GM19023 (cell line): ENCODE measurements around the gene NCCRP1.

Experiments
- ATAC-seq: cut with Tn5 transposase; IDR thresholded peaks from one replicate; pipeline ENCODE4 v1.9.1; 2021; ENCODE audit warnings: mild to moderate bottlenecking, moderate library complexity; ENCODE audit not compliant: unreplicated experiment

NCCRP1 gene

GRCh38 chr19:39164289-39164688, 32.5 kb upstream of the NCCRP1 start:
- no peak for ATAC-seq

DNA sequence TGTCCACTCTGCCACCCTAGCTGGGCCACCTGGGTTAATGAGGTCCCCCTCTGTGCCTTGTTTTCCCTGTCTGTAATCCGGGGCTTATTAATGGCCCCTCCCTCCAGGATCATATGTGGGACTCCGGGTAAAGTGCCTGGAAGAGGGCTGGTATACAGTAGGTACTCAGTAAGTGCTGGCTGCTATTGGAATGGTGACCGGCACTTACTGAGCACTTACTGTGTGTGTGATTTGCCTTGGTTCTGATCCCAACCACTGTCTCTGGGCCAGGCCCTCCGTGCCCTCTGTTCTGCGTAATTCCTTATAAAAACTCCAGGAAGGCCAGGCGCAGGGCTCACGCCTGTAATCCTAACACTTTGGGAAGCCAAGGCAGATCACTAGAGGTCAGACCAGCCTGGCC, 30.9 kb upstream of the NCCRP1 start:
- ATAC-seq: no peak

- no peak for ATAC-seq
These were observed 30.0 kb upstream of the NCCRP1 start for GRCh38 chr19:39166571-39167391.

GRCh38 chr19:39167461-39168257, 29.1 kb upstream of the NCCRP1 start:
- ATAC-seq: no peak

- ATAC-seq: no peak
These were observed 28.3 kb upstream of the NCCRP1 start for GRCh38 chr19:39168258-39169142.

- no peak for ATAC-seq
These were observed 27.5 kb upstream of the NCCRP1 start for GRCh38 chr19:39169143-39169810.

DNA sequence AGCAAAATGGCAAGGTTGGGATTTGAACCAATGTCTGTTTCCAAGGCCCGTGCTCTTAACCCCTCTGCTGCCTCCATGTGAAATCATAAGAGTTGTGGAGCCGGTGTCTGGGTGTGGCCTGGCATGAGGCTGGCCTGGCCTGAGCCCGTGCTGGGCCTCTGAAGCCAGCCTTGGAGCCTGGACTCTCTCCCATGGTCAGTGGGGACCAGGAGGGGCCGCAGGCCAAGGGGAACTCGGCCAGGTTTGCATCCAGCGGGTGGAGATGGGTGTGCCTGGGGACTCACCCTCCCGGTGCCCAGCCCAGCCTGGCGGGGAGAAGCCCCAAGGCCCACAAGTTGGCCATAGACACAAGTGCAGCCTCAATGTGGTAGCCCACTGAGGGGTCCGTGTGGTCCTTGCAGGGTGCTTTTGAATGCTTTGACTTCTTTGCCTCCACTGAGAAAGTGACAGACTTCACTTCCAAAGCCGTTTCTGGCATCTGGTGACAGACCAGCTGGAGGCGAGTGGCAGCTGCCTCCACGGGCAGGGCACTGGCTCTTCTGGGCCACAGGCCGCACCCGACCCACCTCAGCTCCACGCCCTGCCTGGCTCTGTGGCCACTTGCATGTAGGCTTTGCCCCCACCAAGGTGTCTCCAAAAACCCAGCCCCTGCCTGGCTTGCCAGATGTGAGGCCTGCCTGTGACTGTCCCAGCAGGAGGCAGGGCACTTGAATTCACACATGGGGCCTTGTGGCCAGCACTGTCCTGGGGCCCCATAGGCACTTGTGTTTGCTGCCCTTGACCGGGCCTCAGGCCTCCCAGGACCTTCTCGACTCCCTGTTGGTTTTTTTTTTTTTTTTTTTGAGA, 26.2 kb upstream of the NCCRP1 start:
- ATAC-seq: no peak

DNA sequence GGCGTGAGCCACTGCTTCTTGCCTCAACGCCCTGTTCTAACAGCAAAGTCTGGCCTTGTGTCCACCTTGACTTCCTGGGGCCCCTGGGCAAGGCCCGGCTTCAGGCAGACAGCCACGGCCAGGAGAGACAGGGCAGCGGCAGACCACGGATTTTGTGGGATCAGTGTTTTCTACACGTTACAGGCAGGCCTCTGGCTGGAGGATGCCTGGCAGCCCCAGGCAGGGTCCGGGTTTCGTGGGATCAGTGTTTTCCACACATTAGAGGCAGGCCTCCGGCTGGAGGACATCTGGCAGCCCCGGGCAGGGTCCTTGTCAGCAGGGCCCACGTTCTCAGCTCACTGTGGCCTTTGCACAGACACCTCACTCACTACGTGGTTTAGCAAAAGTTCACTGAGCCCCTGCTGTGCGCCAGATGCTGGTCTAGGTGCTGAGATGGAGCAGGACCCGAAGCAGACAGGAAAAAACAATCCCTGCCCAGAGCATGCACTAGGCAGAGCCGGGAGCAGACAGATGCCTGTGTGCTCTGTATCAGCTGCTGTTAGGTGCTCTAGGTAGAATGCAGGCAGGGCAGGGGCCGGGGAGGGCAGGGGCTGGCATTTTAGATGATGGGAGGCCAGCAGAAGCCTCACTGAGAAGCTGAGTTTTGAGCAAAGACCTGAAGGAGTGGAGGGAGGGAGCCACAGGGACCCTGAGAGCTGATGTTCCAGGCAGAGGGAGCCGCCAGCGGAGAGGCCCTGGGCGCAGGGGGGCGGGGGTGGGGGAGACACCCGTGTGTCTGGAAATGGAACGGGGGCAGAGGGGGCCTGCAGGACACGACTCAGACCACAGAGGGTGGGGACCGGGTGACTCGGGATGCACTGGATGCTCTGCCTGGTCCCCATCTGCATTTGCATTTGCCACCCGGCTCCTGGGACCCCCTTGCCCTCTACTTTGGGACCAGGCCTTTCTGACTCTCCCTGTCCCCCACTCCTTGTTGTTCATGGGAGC, 25.0 kb upstream of the NCCRP1 start:
- ATAC-seq: no peak

DNA sequence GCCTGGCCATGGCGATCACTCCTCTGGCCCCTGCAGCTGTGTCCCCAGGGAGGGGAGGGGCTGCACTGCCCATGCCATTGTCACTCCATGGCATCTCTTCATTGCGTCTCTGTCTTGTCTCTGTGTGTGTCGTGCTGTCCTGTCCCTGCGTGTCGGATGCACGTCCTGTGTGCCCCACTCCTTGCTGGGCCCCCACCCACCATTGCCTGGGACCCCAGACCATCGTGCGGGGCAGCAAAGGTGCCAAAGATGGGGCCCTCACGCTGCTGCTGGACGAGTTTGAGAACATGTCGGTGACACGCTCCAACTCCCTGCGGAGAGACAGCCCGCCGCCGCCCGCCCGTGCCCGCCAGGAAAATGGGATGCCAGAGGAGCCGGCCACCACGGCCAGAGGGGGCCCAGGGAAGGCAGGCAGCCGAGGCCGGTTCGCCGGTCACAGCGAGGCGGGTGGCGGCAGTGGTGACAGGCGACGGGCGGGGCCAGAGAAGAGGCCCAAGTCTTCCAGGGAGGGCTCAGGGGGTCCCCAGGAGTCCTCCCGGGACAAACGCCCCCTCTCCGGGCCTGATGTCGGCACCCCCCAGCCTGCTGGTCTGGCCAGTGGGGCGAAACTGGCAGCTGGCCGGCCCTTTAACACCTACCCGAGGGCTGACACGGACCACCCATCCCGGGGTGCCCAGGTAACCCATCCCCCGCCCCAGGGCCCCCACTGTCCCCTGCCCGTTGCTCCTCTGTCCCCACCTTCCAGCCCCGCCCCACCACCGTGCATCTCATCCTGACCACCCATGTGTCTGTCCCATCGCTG, 23.9 kb upstream of the NCCRP1 start:
- no peak for ATAC-seq

DNA sequence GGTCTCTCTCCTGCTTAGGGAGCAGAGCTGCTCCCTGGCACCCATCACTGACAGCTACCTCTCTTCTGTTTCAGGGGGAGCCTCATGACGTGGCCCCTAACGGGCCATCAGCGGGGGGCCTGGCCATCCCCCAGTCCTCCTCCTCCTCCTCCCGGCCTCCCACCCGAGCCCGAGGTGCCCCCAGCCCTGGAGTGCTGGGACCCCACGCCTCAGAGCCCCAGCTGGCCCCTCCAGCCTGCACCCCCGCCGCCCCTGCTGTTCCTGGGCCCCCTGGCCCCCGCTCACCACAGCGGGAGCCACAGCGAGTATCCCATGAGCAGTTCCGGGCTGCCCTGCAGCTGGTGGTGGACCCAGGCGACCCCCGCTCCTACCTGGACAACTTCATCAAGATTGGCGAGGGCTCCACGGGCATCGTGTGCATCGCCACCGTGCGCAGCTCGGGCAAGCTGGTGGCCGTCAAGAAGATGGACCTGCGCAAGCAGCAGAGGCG, 23.2 kb upstream of the NCCRP1 start:
- ATAC-seq: no peak

DNA sequence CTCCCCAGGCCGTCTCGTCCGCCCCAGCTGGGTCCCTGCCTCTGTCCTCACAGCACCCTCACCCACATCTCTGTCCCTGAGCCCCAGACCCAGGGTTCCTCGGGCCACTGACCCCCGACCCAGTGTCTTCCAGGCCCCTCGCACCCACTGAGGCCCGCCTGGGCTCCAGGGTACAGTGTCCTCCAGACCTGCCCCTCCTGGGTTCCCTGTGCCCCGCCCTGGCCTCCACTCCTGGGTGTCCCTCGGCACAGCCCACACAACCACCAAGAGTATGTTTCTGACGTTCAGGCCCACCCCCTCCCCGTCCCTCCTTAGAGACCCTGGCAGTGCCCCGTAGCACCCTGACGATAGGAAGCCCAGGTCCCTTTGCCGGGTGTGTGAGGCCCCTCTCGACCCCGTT, 22.6 kb upstream of the NCCRP1 start:
- ATAC-seq: no peak

- no peak for ATAC-seq
These were observed 21.9 kb upstream of the NCCRP1 start for GRCh38 chr19:39174558-39175544.

DNA sequence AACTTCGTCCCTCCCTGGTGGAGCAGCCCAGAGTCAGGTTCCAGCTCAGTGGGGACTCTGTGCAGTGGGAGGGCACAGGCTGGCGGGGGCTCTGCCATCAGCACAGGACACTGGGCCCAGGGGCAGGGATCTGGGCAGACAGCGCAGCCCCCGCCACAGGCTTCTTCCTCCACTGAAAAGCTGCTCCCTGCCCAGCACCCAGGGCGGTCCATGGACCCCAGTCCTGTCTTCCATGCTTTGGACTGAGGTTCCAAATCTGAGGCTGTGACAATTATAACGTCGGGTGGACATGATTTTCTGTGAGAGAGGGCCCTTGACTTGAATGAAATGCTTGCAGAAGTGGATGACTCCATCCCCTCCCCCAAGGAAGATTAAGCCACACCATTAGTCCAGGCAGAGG, 21.2 kb upstream of the NCCRP1 start:
- ATAC-seq: no peak

DNA sequence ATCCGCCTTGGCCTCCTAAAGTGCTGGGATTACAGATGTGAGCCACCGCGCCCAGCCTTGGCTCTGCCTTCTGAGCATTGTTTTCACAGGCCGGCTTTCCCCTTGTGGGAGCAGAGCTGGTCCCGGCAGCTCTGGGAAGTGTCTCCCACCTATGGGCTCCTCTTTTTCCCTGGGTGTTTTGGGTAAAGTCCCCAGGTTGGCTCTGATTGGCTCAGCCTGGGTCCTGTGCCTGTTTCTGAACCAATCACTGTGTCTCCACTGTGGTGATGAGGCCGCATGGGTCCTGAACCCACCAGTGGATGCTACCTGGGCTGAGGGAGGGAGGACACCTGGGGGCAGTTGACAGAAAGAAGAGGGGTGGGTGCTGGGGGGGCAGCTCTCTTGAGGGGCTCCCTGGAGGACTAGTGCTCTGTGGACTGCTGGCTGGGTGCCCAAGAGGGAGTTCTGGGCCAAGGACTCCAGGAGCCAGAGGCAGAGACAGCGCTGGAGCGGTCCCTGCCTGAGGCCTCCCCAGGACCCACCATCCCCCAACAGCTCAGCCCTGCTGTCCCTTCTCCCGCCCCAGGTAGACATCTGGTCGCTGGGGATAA, 19.6 kb upstream of the NCCRP1 start:
- no peak for ATAC-seq

DNA sequence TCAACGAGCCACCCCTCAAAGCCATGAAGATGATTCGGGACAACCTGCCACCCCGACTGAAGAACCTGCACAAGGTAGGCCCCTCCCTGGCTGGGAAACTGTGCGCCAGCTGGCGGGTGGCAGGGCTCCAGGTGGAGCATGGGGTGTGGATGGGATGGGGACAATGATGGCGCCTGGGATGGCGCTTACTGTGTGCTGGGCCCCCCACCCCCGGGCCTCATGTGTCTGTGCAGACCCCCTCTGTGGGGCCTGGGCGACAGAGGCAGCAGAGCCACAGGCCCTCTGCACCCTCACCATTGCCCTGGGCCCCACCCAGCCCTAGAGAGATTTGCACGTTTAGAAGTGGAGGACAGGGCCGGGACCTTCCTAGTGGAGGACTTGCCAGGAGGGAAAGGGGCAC, 19.0 kb upstream of the NCCRP1 start:
- no peak for ATAC-seq
